GM11168 (cell line): ENCODE results near the gene SETDB2.
"Not testable (repeated sequence)": the region's sequence is repeated elsewhere in the genome, so short reads cannot be mapped to it uniquely, and the experiment has no call there.

Source experiments
- in situ Hi-C: fragments of 300-500 bp; cut with MboI; formaldehyde crosslinking; loops from one replicate; pipeline ENCODE4 v1.12.0; 2022; ENCODE audit warnings: low sequenced_read_pairs; ENCODE audit not compliant: unreplicated experiment

SETDB2 gene

DNA sequence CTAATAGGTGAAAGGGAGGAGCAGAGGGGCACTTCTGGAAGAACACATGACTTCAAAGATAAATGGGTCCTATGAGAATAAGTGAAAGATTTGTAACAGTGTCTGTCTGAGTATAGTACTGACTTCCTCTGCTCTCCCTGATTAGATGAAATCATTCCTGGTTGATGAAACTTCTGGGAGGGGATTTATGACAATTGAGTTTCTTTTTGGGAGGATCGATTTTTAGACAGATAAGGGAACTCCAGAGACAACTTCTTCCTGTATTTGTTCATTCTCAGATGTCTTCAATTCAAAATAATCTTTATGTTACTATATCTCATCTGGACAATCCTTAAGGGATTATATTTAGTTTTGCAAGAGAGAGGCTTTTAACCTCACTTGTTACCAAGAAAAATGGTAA is 20.0 kb downstream of the SETDB2 start:
- in situ Hi-C loops, result no loop called here

DNA sequence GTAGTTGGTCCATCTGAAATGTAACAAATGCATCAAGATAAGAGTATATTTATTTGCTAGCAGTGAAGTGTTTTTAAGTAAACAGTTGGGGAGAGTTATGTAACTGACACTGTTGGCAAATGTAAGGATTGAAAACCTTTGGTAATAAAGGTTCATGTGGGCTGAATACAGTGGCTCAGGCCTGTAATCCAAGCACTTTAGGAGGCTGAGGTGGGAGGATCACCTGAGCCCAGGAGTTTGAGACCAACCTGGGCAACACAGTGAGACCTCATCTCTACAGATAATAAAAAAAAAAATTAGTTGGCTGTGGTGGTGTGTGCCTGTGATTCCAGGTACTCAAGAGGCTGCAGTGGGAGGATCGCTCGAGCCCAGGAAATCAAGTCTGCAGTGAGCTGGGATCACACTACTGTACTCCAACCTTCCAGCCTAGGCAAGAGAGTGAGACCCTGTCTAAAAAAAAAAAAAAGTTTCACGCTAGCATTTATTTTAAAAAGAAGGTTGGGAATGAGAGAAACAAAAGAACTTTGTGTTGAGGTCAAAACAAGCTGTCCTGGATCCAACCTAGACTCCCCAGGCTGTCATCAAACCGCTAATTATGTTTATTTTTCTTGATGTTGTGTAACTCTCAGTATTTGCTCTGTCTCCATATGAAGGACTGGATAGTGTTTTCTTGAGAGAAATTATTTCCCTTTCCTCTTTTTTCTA is 20.7 kb downstream of the SETDB2 start:
- in situ Hi-C loops, result no loop called here

DNA sequence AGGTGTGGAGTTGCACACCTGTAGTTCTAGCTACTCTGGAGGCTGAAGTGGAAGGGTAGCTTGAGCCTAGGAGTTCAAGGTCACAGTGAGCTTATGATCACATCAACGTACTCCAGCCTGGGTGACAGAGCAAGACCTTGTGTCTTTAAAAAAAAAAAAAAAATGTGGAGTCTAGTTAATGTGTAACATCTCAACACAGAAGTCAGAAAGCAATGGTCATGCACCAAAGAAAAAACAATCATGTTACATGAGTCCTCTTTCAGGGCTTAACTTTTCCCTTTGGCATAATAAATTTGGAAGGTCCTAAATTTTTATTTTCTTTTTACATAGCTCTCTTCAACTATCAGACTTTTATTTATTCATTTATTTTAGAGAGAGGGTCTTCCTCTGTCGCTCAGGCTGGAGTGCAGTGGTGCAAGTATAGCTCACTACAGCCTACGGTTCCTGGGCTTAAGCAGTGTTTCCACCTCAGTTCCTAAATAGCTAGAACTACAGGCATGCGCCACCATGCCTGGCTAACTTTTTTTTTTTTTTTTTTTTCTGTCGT is 22.3 kb downstream of the SETDB2 start:
- in situ Hi-C loops, result no loop called here

DNA sequence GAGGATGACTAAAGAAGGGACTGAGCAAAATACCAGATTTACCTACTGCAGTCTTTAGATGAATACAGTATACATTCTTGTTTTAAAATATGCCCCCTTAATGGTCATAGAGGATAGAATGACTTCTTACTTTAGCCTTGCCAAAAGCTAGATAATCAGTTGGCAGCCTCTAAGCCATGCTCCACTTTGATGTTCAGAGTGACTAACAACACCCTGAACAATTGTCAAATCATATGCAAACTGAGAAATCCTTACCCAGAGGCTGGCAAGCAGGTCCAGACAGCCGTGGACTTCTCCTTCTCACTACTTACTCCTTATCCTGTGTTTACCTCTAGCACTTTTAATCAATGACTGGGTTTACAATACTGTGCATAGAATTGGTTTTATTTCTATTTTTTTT is 28.1 kb downstream of the SETDB2 start:
- in situ Hi-C loops, result no loop called here

DNA sequence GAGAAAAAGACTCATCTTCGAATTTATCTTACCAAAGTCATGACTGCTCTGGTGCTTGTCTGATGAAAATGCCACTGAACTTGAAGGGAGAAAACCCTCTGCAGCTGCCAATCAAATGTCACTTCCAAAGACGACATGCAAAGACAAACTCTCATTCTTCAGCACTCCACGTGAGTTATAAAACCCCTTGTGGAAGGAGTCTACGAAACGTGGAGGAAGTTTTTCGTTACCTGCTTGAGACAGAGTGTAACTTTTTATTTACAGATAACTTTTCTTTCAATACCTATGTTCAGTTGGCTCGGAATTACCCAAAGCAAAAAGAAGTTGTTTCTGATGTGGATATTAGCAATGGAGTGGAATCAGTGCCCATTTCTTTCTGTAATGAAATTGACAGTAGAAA is 32.5 kb downstream of the SETDB2 start:
- in situ Hi-C loops, result no loop called here

DNA sequence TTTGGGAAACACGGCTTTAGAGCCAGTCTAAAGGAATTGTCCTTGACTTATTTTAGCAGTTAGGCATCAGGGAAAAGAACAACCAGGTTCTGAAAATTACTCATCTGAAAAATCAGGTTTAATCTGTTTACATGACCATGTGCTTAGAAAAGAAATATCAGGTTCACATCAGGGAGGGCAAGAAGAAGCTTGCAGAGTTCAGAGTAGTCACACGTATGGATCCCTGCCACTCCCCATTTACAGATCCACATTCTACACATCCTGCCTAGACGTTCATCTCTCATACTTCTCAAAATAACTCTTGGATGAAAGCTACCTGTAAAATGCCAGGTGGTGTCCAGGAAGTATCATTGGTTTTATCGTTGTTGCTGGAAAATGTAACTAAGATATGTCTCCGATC is 37.7 kb downstream of the SETDB2 start:
- in situ Hi-C loops, result no loop called here

DNA sequence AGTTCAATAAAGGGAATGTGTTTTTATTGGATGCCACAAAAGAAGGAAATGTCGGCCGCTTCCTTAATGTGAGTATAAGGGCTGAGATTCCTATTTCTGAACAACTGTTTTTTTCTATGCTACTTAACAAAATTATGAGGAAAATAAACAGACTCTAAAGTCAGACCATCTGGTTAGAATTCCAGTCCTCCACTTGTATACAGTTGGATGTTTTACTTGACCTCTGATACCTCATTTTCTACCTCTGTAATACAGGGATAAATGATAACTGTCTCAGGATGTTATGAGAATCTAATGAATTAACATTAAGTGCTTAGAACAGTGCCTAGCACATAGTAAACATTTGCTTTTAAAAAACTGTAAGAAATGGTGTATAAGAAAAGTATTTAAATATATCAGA is 44.5 kb downstream of the SETDB2 start:
- in situ Hi-C loops, result no loop called here

DNA sequence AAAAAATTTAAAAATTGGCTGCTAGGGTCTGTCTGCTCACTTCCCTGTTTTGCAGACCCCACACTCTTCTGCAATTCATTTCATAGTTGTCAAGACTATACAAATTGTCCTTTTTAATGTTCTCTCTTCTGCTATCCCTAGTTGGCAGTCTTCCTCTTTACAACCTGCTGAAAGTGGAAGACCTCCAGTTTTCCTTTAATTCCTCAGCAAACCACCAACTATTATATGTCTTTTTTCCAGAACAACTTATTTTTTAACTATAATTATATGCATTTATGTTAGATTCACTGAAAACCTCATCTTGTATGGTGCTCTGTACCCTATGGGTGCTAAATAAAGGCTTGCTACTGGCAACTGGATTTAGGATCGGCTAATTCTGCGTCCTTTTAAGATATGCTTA is 50.6 kb downstream of the SETDB2 start:
- in situ Hi-C loops, result no loop called here

DNA sequence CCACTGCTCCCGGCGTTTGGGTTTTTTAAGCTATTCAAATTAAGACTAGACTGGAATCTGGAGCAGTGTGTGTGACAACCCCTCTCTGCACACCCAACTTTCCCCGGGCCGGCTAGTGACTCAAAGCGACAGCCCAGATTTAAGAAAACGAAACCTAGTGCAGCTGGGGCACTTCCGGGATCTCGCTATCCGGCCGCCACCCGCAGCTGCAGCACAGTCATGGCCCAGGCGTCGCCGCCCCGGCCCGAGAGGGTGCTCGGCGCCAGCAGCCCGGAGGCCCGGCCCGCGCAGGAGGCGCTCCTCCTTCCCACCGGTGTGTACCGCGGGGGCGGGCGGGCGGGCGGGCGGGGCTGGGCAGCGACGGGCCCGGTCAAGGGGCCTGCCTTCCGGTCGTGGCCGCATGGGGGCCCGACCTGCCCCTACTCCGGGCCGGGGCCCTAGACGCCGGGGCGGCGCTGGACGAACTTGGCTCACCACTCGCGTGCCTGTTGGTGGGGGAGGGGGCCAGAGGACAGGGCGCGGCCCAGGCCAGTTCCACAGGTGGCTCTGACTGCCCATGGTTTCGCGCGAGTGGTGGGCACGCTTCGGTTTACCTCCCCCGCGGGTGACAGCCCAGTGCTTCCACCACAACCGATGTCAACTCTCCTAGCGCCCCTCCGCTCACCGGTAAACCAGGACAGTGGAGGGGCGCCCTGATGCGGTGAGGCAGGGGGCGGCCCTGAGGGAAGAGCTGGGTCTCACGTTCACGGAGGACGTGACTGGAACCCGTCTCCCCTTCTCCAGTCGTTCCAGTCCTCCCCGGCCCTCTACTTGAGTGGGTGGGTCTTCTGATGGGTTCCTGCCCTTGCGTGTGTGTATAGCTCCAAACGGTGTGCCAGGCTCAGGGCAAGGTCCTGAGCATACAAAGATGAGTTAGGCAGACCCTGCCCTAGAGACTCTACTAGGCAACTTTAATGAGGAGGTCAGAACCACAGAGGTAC is 52.0 kb downstream of the SETDB2 start, which contains the start of gene PHF11:
Gene PHF11 (plus strand): TSS at position 171 of the 980 bp plus-strand sequence. CDS start 49 bp downstream, at position 220.
- in situ Hi-C loops, result no loop called here

DNA sequence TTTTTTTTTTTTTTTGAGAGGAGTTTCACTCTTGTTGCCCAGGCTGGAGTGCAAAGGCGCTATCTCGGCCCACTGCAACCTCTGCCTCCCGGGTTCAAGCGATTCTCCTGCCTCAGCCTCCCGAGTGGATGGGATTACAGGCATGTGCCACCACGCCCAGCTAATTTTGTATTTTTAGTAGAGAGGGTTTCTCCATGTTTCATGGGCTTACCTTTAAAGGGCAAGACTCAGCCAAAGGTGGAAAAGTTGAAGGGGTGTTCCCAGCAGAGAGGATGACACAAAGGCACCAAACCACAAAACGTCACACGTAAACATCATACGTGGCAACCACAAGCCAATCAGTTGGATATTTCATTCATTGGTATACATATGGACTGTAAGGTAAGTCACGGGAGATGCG is 52.8 kb downstream of the SETDB2 start:
- in situ Hi-C loops, result not testable (repeated sequence)

DNA sequence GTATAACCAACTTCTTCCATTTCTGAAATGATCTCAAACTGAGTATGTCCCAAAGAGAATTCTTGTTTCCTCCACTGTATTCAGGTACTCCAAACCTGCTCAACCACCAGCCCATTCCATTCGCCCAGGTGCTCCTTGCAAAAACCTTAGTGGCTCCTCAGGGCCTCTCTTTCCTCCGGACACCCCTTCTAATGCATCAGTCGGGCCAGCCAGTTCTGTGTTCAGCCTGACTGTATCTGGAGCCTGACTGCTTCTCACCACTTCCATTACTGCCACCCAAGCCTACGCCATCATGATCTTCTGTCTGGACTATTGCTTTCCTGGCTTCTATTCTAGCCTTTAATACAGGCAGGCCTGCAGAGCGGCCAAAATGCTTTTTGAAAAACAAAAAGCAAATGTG is 53.2 kb downstream of the SETDB2 start:
- in situ Hi-C loops, result no loop called here

DNA sequence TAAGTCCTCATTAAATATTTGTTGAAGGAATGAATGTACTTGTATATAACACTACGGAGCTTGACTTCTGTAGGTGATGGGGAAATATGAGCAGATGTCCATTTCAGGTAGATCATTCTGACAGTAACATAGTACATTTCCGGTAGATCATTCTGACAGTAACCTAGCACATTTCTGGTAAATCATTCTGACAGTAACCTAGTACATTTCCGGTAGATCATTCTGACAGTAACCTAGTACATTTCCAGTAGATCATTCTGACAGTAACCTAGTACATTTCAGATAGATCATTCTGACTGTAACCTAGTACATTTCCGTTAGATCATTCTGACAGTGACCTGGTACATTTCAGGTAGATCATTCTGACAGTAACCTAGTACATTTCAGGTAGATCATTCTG is 54.1 kb downstream of the SETDB2 start:
- in situ Hi-C loops, result no loop called here

DNA sequence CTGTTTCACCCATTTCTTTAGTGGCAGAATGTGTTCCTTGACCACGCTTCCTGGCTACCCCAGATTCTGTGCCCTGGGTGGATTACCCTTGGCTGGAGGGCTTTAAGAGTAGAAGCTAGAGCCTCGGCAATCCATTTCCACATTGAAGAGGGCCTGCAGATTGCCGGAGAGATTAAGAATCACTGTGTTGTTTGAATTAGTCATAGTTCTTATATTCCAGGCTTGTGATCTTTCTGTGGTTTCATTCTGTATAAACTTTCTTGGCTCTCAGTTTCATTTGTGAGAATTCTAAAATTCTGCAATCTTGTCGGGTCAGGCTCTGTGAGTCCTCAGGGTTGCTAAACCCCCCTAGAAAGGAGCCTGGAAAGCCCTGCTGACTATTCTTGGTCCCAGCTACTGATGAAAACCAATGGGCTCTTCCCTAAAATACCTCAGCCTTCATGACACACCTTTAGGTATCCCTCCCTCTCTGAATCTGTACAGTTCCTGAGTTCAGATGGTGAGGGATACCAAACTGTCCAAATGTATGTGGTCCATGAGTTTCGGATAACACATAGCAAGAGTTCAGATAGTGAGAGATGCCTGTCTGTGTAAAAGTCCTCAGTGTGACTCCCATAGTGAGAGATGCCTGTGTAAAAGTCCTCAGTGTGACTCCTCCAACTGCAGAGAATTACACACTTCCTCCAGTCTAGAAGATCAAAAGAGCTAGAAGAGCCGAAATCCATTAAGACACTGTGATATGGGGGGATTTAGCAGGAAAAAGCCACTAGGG is 56.0 kb downstream of the SETDB2 start:
- in situ Hi-C loops, result no loop called here

DNA sequence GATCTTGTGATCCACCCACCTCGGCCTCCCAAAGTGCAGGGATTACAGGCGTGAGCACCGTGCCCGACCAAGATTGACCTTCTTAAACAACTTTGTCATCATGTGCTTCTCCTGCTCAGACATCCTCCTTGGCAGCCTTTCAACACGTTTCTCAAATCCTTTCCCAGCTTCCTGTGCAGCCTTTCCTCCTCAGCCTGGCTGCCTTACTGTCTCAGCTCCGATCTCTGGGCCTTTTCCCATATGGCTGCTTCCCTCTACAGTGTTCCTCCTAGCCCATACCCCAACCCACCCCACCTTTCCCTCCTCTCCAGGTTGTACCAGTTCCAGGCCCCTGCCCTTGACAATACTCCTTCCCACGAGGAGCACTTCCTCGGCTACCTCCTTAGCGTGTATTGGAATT is 58.9 kb downstream of the SETDB2 start:
- in situ Hi-C loops, result no loop called here

DNA sequence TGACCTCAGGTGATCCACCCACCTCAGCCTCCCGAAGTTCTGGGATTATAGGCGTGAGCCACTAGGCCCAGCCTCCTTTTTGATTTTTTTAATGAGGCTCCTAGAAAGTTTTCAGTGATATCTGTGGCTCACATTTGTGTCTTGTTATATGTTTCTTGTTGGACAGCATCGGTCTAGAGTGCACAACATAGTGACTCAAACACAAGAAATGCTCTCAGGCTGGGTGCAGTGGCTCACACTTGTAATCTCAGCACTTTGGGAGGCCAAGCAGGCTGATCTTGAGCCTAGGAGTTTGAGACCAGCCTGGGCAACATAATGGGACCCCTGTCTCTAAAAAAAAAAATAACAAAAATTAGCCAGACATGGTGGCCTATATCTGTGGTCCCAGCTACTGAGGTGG is 59.9 kb downstream of the SETDB2 start:
- in situ Hi-C loops, result no loop called here

DNA sequence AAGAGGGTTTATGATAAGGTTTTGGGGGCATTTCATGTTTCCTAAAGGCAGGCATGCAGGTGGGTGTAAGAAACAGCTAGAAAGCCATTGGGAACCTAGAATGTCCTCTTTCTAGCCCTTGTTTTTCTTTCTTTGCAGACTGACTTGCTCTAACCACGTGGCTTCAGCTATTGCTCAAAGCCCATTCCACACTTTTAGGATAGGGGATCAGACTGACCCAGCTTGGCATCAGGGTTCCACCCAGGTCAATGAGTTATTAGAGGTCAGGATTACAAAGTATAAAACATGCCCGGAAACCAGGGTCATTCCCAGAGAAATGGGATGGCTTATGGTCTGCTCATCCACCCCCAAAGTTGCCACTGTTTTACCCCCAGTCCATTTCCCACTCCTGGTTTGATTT is 68.5 kb downstream of the SETDB2 start:
- in situ Hi-C loops, result no loop called here

DNA sequence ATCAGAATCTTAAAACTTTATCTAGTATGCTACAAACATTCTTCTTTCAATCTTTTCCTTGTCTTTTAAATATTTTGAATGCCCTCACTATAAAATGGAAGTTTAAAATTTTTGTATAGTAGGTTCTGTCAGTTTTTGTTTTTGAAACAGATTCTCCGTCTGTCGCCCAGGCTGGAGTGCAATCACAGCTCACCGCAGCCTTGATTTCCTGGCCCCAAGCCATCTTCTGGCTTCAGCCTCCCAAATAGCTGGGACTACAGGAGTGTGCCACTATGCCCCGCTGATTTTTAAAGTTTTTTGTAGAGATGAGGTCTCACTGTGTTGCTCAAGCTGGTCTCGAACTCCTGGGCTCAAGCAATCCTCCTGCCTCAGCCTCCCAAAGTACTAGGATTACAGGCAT is 72.4 kb downstream of the SETDB2 start:
- in situ Hi-C loops, result no loop called here

DNA sequence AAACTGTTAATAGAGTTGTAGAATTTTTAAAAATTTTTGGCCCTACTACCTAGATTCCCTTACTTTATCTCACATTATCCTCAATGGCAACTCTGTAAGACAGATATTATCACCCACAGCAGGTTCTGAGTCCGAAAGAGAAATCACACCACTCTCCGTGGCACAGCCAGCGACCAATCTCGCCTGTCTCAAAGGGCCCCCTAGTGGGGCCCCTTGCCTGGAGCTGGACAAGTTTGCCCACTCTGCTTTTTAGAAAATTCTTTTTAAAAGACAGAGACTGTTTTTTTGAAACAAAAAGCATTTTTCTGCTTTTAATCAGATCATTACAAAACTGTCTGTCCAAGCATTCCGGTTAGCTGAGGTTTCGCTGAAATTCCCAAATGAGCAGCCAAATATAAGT is 73.4 kb downstream of the SETDB2 start:
- in situ Hi-C loops, result no loop called here

DNA sequence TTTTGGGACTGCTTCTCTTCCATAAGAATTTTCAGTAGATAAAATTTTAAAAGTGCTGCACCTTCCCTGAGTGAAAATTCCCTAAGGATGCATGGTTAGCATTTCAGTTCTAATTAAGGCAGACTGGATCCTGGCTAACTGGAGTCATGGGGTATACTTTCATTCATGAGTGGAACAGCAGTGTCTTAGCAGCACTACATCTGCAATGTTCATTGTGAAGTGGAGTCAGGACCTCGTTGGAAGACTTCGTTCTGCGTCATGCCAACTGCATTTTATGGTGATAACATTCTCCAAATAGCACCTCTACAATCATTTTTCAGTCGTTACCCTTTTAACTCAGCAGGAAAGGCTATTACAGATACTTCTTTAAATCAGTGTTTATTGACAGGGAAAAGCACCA is 77.2 kb downstream of the SETDB2 start:
- in situ Hi-C loops, result no loop called here

DNA sequence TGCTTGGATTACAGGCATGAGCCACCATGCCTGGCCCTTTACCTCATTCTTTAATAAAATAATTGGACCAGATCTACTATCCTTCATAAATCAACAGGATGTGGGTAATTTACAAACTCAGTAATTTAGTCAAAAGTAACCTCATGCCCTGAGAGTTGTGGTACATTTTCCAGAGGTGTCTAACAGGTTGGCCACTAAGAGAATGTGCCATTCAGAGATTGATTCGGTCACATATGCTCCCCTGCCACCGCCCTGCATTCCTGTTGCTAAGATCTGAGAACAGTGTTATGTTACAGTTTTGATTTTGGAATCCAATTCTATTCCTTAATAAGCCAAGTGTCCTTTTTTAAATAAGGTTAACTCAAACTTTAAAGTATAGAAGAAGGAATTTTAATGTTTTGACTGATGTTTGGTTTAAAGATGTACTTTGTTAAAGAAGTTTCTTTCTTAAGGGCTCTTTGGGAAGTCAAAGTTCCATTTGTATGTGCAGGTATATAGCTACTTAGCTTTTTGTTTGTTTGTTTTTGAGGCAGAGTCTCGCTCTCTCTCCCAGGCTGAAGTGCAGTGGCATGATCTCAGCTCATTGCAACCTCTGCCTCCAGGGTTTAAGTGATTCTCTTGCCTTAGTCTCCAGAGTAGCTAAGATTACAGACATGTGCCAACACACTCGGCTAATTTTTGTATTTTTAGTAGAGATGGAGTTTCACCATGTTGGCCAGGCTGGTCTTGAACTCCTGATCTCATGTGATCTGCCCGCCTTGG is 80.8 kb downstream of the SETDB2 start:
- in situ Hi-C loops, result no loop called here
